Stimulated activated CD8-positive, alpha-beta memory T cell treated with anti-CD3 and anti-CD28 coated beads, Interleukin-7, amount 100 ng/mL, for 48 hours (primary cell): ENCODE data around the gene PM20D2.

Source experiments
- DNase-seq, 2 donors: peaks; one replicate each; pipeline ENCODE4 v3.0.0-alpha.2; 2020; ENCODE audit warnings: low read depth in 1 of 2; ENCODE audit errors: extremely low read depth in 1 of 2

PM20D2 gene

DNA sequence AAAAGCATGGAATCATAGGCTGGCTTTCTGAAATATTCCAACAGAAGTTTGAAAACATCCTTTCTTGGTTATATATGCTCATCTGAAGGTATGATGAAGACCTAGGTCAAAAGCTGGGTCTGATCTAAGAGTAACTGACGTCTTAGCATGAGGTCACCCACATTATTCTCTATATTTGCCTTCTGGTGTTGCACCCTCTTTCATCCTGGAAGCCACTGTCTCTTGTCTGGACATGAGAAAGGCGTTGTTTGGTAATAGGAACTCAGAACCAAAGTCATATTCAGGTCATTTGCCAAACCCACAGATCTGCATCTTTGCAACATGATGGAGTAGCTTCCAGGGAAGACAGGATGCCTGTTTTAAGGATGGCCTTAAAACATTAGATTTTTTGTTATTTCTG lies 53.7 kb downstream of the PM20D2 start:
- DNase-seq: no peak

DNA sequence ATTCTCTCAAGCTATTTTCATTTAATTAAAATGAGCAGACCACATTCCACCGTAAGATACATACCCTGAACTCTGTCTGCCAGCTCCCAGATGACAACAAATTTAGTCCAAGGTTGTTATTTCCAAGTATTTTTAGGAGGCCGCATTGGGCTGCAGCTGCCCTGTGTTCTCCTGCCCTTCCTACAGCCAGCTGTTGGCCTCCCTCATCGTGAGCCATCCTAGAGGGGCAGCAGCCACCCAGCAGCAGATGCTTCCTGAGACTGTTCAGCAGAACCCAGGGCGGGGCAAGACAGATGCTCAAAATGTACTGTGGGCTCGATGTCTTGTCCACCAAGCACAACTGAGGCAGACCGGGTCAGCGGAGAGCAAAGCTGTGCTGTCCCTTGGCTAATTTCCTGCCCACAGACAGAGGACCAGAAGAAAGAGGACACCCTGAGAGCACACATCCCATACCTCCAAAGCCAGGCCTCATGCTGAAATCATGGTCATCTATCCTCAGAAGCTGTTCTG lies 54.9 kb downstream of the PM20D2 start:
- no peak for DNase-seq

DNA sequence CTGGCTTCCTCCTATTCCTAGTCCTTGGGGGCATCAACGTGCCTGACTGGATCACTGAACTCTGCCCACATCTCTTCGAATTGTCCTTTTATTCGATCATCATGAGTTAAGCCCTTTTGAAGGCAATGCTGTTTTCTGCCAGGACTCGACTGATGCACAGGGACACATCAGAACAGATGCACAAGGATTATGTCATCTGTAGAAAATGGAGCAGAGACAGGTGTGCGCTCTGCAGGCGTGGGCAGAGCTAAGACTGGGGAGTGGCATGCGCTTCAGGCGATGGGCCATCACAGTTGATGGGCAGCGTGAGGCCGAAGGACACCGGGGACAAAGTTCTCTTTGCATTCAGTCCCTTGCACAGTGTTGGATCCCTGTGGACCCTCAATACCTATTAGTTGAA lies 58.2 kb downstream of the PM20D2 start:
- no peak for DNase-seq

DNA sequence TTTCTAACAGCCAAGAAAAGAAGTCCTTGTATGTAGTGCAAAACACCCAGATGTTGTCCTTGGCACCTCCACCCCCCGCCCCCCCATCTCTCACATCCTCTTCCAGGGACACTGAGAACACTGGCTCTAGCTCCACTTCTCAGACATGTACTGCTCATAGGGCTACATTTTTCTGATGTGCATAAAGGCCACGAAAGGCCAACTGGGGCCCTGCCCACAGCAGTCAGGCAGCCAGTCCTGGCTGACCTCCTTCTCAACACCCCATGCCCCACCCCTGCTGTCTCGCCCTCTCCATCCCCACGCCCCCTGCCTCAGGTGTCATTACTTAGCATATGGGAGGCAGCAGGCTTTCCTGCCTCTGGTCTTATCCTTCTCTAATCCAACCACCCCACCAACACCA lies 60.0 kb downstream of the PM20D2 start:
- DNase-seq: no peak

DNA sequence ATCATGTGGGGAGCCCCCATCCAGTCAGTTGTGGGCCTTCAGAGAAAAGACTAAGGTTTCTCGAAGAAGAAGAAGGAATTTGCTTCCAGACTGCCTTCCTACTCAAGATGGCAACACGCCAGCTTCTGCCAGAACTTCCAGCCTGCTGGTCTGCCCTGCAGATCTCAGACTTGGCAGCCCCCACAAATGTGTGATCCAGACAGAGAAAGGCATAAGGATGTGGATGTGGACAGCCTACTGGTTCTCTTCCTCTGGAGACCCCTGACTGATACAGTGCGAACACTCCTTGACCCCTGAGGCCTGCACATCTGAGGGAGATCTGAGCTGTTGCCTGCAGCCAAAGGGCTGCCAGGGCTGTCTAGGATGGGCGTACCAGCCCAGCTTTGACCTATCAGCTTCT lies 62.7 kb downstream of the PM20D2 start:
- no peak for DNase-seq

DNA sequence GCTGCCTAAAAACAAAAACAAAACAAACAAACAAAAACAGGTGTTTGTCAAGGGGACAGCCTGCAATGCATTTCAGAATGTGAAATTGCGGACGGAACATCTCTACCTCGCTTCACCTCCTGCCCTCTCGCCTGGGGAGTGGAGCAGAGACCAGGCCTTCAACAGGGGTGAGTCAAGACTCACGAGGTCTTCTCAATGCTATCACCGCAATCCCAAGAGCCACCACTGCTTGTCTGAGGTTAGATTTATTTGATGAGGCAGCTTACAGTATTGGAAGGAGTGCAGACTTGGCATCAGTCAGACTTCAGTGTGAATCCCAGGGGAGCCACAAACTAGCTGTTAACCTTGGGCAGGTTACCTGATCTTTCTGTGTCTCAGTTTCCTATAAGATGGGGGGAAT lies 63.6 kb downstream of the PM20D2 start:
- DNase-seq: no peak

DNA sequence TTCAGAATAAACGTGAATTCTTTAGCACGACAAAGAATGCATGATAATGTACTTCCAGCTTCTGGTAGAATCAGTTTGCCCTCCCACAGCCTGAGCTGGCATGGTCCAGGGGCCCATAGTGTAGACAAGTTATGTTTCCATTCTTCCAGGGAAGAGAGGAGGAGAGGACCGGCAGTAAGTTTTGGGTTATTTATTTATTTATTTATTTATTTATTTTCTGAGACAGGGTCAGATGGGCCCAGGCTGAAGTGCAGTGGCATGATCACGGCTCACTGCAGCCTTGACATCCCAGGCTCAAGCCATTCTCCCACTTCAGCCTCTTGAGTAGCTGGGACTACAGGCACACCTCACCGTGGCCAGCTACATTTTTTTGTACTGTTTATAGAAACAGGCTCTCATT lies 66.6 kb downstream of the PM20D2 start:
- no peak for DNase-seq

DNA sequence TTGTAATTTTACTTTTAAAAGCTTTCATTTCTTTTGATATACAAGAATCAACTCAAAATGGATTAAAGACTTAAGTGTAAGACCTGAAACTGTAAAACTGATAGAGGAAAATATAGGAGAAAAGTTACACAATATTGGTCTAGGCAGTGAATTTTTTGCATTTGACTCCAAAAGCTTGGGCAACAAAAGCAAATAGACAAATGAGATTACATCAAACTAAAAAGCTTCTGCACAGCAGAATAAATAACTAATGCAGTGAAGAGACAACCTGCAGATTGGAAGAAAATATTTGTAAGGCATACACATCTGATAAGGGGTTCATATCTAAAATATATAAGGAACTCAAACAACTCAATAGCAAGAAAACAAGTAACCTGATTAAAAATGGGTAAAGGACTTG lies 68.3 kb downstream of the PM20D2 start:
- DNase-seq: no peak
